K562 (cell line): ENCODE data around the gene SH3RF1. TPM values are rescaled to one million over a fixed set of nuclear protein-coding genes. Genes with fewer than 3 reads are reported as not detected.

ENCODE experiments used
- ATAC-seq: fragments of 200-7000 bp; cut with Tn5 transposase; 3 replicates; pipeline ENCODE4 v1.9.1; 2020; ENCODE audit warnings: moderate library complexity
- BruUV-seq: library from RNA; stranded (reverse); fragments of 400-500 nt; replicated peaks from 2 replicates; lab custom pipeline; 2021; lab: Mats Ljungman, UMichigan
- CTCF ChIA-PET: fragments of 300-600 bp; formaldehyde crosslinking; extraction: SDS; loops from one replicate; lab custom pipeline; 2021; ENCODE audit warnings: low intra/inter-chr PET ratio; lab: Yijun Ruan, JAX
- POLR2A ChIA-PET: fragments of 300-600, 350-650 bp; sonication (Branson Sonifier 250); formaldehyde crosslinking; extraction: SDS; loops from one replicate; lab custom pipeline; 2021; ENCODE audit warnings: antibody characterized with exemption, inconsistent platforms; lab: Yijun Ruan, JAX
- DNase-seq, 4 experiments: peaks; one replicate each; pipeline versions ENCODE4 v3.0.0 to v3.0.0-alpha.2; 2011 to 2018; ENCODE audit warnings: low spot score in 3 of 4, mixed read lengths in 3 of 4; ENCODE audit errors: extremely low read depth in 1 of 4
- FAIRE-seq: peaks from 2 replicates; lab custom pipeline; 2011; peaks lifted over from hg19 to GRCh38; lab: Jason Lieb, UNC
- H2AFZ ChIP-seq: 2 replicates; pipeline ENCODE4 v1.6.0; 2011; ENCODE audit warnings: low read depth, low read length, control low read depth, inconsistent platforms
- H3K27ac ChIP-seq: fragments of 200-600 bp; 3 replicates; pipeline ENCODE4 v1.8.0; 2011; ENCODE audit warnings: low read depth, mild to moderate bottlenecking, control low read depth, inconsistent platforms, low read length, moderate library complexity, mixed read lengths; ENCODE audit errors: extremely low read depth
- H3K27me3 ChIP-seq, 2 experiments: fragments of 300-600 bp in 1 of 2; 2 replicates in 1 of 2; 3 replicates in 1 of 2; pipeline versions ENCODE4 v1.6.0 to v1.8.0; 2011; ENCODE audit warnings: inconsistent platforms in 2 of 2, low read length in 2 of 2, mild to moderate bottlenecking in 1 of 2, mixed read lengths in 1 of 2, moderate library complexity in 1 of 2; ENCODE audit not compliant: control insufficient read depth in 2 of 2, insufficient read depth in 2 of 2
- H3K36me3 ChIP-seq: fragments of 300-600 bp; 3 replicates; pipeline ENCODE4 v1.8.0; 2011; ENCODE audit warnings: mild to moderate bottlenecking, low read length, inconsistent platforms; ENCODE audit not compliant: control insufficient read depth, insufficient read depth
- H3K4me1 ChIP-seq, 2 experiments: fragments of 200-600 bp in 1 of 2; replicated peaks in 1 of 2; 2 replicates in 1 of 2; 3 replicates in 1 of 2; pipeline versions ENCODE4 v1.5.1 to v1.8.0; 2011; ENCODE audit warnings: inconsistent platforms in 2 of 2, low read length in 2 of 2, mild to moderate bottlenecking in 1 of 2, mixed read lengths in 1 of 2, moderate library complexity in 1 of 2; ENCODE audit not compliant: control insufficient read depth in 2 of 2, insufficient read depth in 2 of 2
- H3K4me2 ChIP-seq: 2 replicates; pipeline ENCODE4 v1.6.1; 2011; ENCODE audit warnings: low read length, control low read depth, inconsistent platforms, mixed read lengths; ENCODE audit not compliant: insufficient read depth
- H3K4me3 ChIP-seq: fragments of 200-600 bp; sonication (generic), shearing (Covaris generic); 2 replicates; pipeline ENCODE4 v1.5.1; 2016; ENCODE audit warnings: control low read depth, inconsistent platforms
- H3K79me2 ChIP-seq: fragments of 200-600 bp; 3 replicates; pipeline ENCODE4 v1.8.0; 2011; ENCODE audit warnings: low read length, inconsistent platforms; ENCODE audit not compliant: control insufficient read depth, insufficient read depth
- H3K9ac ChIP-seq, 2 experiments: 2 replicates each; pipeline versions ENCODE4 v1.6.0 to v1.6.1; 2011; ENCODE audit warnings: low read depth in 2 of 2, low read length in 2 of 2, control low read depth in 1 of 2, inconsistent platforms in 1 of 2, mild to moderate bottlenecking in 1 of 2, mixed read lengths in 1 of 2; ENCODE audit not compliant: insufficient read depth in 1 of 2
- H3K9me1 ChIP-seq: one replicate; pipeline ENCODE4 v1.6.0; 2011; ENCODE audit warnings: inconsistent platforms, mild to moderate bottlenecking, low read length, moderate library complexity; ENCODE audit not compliant: control insufficient read depth, insufficient read depth
- H3K9me3 ChIP-seq: replicated peaks from 2 replicates; pipeline ENCODE4 v1.5.1; 2011; ENCODE audit warnings: low read depth, low read length, inconsistent platforms; ENCODE audit not compliant: control insufficient read depth, insufficient read depth
- H4K20me1 ChIP-seq: replicated peaks from 2 replicates; pipeline ENCODE4 v1.6.1; 2011; ENCODE audit warnings: low read length, inconsistent platforms, mixed read lengths; ENCODE audit not compliant: control insufficient read depth, insufficient read depth
- CLOCK ChIP-seq: fragments of 250-450 bp; sonication (Bioruptor Pico); IDR thresholded peaks from 2 replicates; pipeline ENCODE4 v1.4.0; 2020; ENCODE audit warnings: mild to moderate bottlenecking, moderate library complexity, borderline replicate concordance
- CTCF ChIP-seq, 3 experiments: IDR thresholded peaks in 2 of 3; conservative IDR thresholded peaks in 1 of 3; 2 replicates each; pipeline ENCODE4 v1.5.1; 2011 to 2012; ENCODE audit warnings: low read length in 3 of 3, mild to moderate bottlenecking in 3 of 3, control low read depth in 2 of 3, improper control_type of control experiment in 1 of 3, inconsistent platforms in 1 of 3, low read depth in 1 of 3, mixed read lengths in 1 of 3, moderate library complexity in 1 of 3; ENCODE audit not compliant: insufficient read depth in 2 of 3
- LEF1 ChIP-seq: fragments of 450-650 bp; IDR thresholded peaks from 2 replicates; pipeline ENCODE4 v1.6.1; 2016; ENCODE audit warnings: mild to moderate bottlenecking
- NR2C2 ChIP-seq, 2 experiments: fragments of 200-800 bp in 1 of 2; sonication (Bioruptor generic) in 1 of 2; sonication (generic) in 1 of 2; formaldehyde crosslinking in 1 of 2; IDR thresholded peaks; 2 replicates each; pipeline versions ENCODE4 v1.6.1 to v1.8.0; 2016 to 2022; ENCODE audit warnings: mild to moderate bottlenecking in 1 of 2, missing compliant biosample characterization in 1 of 2, missing genetic modification characterization in 1 of 2, missing genetic modification reagents in 1 of 2
- PHF20 ChIP-seq: fragments of 450-650 bp; IDR thresholded peaks from 2 replicates; pipeline ENCODE4 v1.6.1; 2018; ENCODE audit not compliant: partially characterized antibody
- PHF8 ChIP-seq: fragments of 200-600 bp; sonication (generic); IDR thresholded peaks from 2 replicates; pipeline ENCODE4 v1.6.1; 2012; ENCODE audit warnings: mixed run types, mild to moderate bottlenecking, inconsistent platforms, low read length, moderate library complexity, borderline replicate concordance
- PKNOX1 ChIP-seq: fragments of 450-650 bp; IDR thresholded peaks from 2 replicates; pipeline ENCODE4 v1.6.1; 2016
- SMC3 ChIP-seq: conservative IDR thresholded peaks from 2 replicates; pipeline ENCODE4 v1.6.1; 2011; ENCODE audit warnings: low read depth, low read length, improper control_type of control experiment; ENCODE audit not compliant: insufficient read depth
- TCF7L2 ChIP-seq: fragments of 150-350 bp; IDR thresholded peaks from 2 replicates; pipeline ENCODE4 v1.6.1; 2016; ENCODE audit warnings: low read depth, mild to moderate bottlenecking, low read length, moderate library complexity
- ZNF518B ChIP-seq: fragments of 250-450 bp; sonication (Bioruptor Pico); IDR thresholded peaks from 2 replicates; pipeline ENCODE4 v1.5.0; 2021; ENCODE audit warnings: mild to moderate bottlenecking, moderate library complexity
- ZNF77 ChIP-seq: fragments of 250-450 bp; sonication (Bioruptor Pico); IDR thresholded peaks from 2 replicates; pipeline ENCODE4 v1.5.0; 2020
- WGBS: fragments of 100-300 bp; shearing (Covaris generic); methylation state at CpG from one replicate; pipeline ENCODE4 v1.1.6; 2016; ENCODE audit warnings: low coverage, mixed read lengths; ENCODE audit not compliant: insufficient coverage; ENCODE audit errors: missing lambda C conversion rate; 5-methylcytosine and 5-hydroxymethylcytosine counted together
- in situ Hi-C: fragments of 300-500 bp; cut with MboI; formaldehyde crosslinking; loops from 4 replicates; pipeline ENCODE4 v1.15.0; 2018; ENCODE audit warnings: inconsistent platforms, mixed read lengths
- intact Hi-C: fragments of 100-400 bp; cut with micrococcal nuclease; formaldehyde crosslinking; loops from 2 replicates; pipeline ENCODE4 v1.14.2; 2022
- polyA plus RNA-seq, 8 experiments: library from polyadenylated mRNA; depleted of rRNA in 4 of 8; stranded (reverse) in 5 of 8; unstranded in 3 of 8; fragments of >200 nt; fragmentation: Nextera tagmentation in 2 of 8; fragmentation: Illumina TruSeq in 1 of 8; extraction: Ambion mirVana in 2 of 8; extraction: Trizol in 1 of 8; gene quantifications; 2 replicates each; pipeline versions ENCODE4 v1.2.1 to v1.2.3, GENCODE V29; 2011 to 2014; ENCODE audit warnings: inconsistent platforms in 1 of 8, missing spikeins in 1 of 8
- total RNA-seq, 7 experiments: library from RNA; depleted of rRNA in 6 of 7; stranded (reverse); fragments of >200 nt in 6 of 7; fragmentation: Illumina TruSeq in 2 of 7; extraction: Trizol in 2 of 7; gene quantifications; 2 replicates each; pipeline versions ENCODE4 v1.2.1 to v1.2.3, GENCODE V29; 2011 to 2021; ENCODE audit warnings: low replicate concordance in 1 of 7

Gene SH3RF1
- total and polyA plus RNA-seq, 9 of the 15 experiments (the other 6 are each of a cell fraction or from before 2014, with no cell fraction given): 0.04 to 0.16 (median 0.11) TPM; not detected in 6

- CTCF ChIA-PET: no interaction called here
- TF ChIP-seq TCF7L2 (no peak), LEF1 (no peak), ZNF77 (CRISPR knock-in tag) (no peak), ZNF518B (no peak), PHF20 (no peak), PKNOX1 (0 out of 2 replicates have a peak, but pooled peaks have one; percentile 11), PHF8 (no peak), NR2C2 (CRISPR knock-in tag; IDR thresholded peaks at IDR 0.05) (no peak), NR2C2 (tag; IDR thresholded peaks at IDR 0.05) (no peak), CTCF (IDR thresholded peaks at IDR 0.05 in 2 of 3, conservative IDR thresholded peaks at IDR 0.05 in 1 of 3; ENCODE audit: insufficient read depth in 2 of 3, low read depth in 1 of 3, low read length in 3 of 3) (peak; percentile 32 to 40 (median 35)), CLOCK (no peak), SMC3 (no peak)
These were observed 16.0 kb upstream of the SH3RF1 start for GRCh38 chr4:169286562-169287301.

More at GRCh38 chr4:169286562-169287301, 16.0 kb upstream of the SH3RF1 start:
- peak; percentile 87 for ATAC-seq
- Histone ChIP-seq H3K27me3 (no peaks in the 10 kb centered on the region; a peak in 2 of 5 replicates), H3K27ac (no peak overlapping the region), H2AFZ (no peak overlapping the region), H3K9me3 (no peaks in the 10 kb centered on the region), H3K9ac (no peak overlapping the region), H3K36me3 (no peaks in the 10 kb centered on the region), H3K4me3 (no peak overlapping the region), H3K9me1 (no peaks in the 10 kb centered on the region), H3K4me2 (no peak overlapping the region), H3K79me2 (no peaks in the 10 kb centered on the region), H3K4me1 (no peaks in the 10 kb centered on the region), H4K20me1 (no peaks in the 10 kb centered on the region)
- in situ Hi-C loops (no loop called here), intact Hi-C loops (no loop called here)
- DNase-seq: peak; percentile 17 to 32 (median 24)
- BruUV-seq: no TSS peak
- POLR2A ChIA-PET: interaction anchor here (0.5 kb wide), 1 partner anchor 745 kb away, joined by 3 read pairs; no protein-coding TSS in a partner anchor
- 3% methylated on average over 3 of the region's 3 CpGs for WGBS
- FAIRE-seq: peak; percentile 56
